ENCODE data around the gene OR2Y1. TPM values are rescaled to one million over a fixed set of nuclear protein-coding genes. Genes with fewer than 3 reads are reported as not detected.
"Not testable (repeated sequence)": the region's sequence is repeated elsewhere in the genome, so short reads cannot be mapped to it uniquely, and the experiment has no call there.

The OR2Y1 gene, protein sequence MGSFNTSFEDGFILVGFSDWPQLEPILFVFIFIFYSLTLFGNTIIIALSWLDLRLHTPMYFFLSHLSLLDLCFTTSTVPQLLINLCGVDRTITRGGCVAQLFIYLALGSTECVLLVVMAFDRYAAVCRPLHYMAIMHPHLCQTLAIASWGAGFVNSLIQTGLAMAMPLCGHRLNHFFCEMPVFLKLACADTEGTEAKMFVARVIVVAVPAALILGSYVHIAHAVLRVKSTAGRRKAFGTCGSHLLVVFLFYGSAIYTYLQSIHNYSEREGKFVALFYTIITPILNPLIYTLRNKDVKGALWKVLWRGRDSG
- total RNA-seq = not detected in 2 replicates

DNA sequence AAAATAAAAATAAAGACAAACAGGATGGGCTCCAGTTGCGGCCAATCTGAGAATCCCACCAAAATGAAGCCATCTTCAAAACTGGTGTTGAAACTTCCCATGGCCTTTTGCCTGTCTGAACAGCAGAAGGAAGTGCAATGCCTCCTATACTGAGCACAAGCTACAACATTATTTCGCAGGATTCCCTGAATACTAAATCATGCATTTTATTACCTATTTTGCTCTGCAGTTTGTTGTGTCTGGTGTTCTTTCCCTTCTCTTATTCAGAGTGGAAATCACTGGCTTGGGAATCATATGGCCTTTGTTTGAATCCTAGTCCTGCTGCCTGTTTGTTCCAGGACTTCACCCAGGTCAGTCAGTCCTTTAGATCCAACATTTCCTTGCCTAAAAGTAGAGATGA, at the start of gene OR2Y1:
TSS of gene OR2Y1 (minus strand) at position 101 of the 400 bp plus-strand sequence. CDS start at position 101, 0 bp downstream.
- no peak for DNase-seq

DNA sequence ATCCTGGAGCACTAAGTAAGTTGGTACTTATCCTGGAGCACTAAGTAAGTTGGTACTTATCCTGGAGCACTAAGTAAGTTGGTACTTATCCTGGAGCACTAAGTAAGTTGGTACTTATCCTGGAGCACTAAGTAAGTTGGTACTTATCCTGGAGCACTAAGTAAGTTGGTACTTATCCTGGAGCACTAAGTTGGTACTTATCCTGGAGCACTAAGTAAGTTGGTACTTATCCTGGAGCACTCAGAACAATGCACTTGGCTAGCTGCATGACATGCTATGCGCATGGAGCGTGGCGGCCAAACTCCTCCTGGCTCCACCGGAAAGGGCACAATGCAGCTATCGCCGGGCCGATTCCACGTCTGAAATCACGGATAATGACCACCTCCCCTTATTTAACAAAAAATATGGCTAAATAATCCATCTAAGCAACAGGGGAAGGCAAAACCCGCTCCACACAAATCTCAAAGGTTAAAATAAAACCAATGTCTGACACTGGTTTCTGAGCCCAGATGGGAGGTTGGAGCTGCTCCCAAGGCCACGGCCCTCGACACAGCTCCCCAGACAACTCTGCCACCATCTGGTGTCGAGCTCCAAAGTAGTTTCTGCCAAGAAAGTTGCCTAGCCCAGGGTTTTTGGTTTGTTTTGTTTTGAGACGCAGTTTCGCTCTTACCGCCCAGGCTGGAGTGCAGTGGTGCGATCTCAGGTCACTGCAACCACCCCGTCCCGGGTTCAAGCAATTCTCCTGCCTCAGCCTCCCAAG, 49.0 kb upstream of the OR2Y1 start:
- DNase-seq = not testable (repeated sequence)

DNA sequence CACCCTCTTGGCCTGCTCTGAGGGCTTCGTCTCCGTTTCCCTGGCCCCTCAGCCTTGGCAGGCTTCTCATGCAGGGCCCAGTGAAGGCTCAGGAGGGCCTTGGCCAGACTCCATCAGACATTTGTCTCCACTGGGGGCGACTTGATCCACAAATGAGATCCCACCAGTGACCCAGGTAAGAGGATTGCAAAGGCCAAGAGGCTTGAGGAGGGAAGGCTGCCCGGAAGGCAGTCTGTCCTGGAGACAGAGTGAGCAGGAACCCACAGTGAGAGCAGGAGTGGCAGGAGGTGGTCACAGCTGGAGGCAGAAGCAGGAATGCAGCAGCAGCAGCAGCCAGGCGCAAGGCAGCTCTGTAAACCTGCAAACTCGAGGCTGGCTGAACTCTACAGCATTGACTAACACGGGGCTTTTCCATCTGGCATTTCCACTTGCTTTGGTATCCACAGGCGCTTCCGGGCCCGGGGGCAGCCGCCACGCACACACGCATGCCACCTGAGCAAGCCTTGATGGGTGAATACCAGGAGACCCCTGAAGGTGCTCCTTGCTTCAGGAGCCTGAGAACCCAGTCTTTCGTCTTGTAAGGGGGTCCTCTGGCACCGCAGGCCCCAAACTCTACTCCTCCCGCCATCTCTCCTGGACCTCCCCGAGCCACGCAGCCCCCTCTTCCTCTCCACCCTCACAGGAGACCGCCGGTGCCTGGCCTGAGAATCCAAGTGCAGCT, 48.0 kb upstream of the OR2Y1 start:
- no peak for DNase-seq

GRCh38 chr5:180786531-180787398, 46.9 kb upstream of the OR2Y1 start:
- DNase-seq = peak; percentile 79

- peak; percentile 79 for DNase-seq
Observed at GRCh38 chr5:180785794-180786221, 46.0 kb upstream of the OR2Y1 start.

DNA sequence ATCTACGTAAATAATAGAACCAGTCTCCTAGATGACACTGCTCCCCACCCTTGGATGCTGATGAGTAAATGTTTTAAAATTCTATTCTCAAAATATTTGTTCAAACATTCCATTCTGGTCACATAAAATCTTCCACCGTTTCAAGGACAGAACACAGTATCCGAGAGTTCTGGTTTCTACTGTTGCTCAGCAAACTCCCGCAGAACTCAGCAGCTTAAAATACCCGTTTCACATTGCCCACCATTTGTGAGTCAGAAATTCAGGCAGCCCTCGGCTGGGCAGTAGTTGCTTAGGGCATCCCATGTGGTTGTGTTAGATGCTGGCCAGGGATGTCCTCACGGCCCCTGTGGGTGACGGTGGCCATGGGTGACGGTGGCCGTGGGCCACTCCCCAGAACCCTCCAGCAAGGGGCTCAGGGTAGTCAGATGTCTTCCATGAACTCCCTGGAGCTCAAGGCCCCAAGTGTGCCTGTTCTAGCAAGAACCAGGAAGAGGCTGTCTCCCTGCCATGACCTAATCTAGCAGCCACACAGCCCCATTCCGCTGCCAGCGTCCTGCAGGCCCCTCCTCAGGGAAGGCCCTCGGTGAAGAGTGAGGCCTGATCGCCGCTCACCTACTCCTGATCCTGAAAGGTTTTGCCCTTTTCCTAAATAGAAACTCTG, 45.4 kb upstream of the OR2Y1 start:
- DNase-seq = peak; percentile 46

DNA sequence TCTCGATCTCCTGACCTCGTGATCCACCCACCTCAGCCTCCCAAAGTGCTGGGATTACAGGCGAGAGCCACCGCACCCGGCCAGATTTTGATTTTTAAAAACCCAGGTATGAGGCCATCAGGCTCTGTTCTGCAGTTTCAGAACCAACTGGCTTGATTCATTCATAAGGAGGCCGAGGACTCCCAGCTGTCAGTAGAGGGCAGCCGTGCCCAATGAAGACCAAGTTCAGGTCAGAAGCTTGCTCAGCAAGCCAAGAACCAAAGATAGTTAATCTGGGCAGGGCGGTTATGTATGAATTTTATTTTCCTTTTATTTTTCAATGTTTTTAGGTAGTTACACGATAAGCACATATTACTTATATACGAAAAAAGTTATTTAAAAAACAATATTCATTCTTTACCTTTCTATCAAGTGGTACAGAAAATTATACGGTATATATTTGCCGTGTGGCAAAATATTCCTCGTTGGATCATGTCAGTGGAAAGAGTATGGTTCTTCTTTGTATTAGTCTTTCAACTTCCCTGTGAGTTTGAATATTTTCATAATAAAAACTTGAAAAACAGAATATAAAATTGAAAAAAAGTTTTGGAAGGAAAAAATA, 44.7 kb upstream of the OR2Y1 start:
- peak; percentile 92 for DNase-seq

DNA sequence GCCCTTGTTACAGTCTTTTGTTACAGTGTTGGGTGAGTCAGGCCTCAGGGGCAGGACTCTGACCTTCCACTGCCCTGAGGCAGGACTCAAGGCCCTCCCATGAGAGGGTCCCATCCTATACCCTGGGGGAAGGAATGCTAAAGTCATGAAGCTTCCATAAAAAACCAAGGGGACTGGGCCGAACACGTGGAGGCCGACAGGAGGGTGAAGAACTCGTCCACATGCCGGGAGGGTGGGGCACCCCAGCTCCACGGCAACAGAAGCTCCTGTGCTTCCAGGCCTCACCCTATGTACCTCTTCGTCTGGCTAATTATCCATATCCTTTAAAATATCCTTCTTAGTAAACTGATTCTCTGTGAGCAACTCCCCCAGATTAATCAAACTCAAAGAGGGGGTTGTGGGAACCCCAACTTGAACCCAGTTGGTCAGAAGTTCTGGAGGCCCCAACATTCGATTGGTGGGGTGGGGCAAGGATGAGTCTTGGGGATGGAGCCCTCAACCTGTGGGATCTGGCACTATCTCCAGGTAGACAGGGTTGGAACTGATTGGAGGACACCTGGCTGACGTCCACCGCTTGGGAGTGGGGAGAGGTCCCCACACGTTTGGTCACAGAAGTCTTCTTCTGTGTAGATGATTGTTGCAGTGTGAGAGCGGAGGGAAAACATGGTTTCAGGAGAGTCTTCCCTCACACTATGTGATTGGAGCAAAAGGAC, 43.6 kb upstream of the OR2Y1 start:
- DNase-seq = no peak

- DNase-seq = no peak
Observed at GRCh38 chr5:180782748-180783147, 42.9 kb upstream of the OR2Y1 start.

DNA sequence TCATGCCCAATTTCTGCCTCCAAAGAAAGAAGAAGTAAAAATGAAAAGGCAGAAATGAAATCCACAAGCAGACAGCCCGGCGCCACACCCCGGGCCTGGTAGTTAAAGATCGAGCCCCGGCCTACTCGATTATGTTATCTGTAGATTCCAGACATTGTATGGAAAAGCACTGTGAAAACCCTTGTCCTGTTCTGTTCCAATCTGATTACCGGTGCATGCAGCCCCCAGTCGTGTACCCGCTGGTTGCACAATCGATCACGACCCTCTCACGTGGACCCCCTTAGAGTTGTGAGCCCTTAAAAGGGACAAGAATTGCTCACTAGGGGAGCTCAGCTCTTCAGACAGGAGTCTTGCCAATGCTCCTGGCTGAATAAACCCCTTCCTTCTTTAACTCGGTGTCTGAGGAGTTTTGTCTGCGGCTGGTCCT, 42.1 kb upstream of the OR2Y1 start:
- not testable (repeated sequence) for DNase-seq

GRCh38 chr5:180779985-180780610, 40.2 kb upstream of the OR2Y1 start:
- DNase-seq = no peak

DNA sequence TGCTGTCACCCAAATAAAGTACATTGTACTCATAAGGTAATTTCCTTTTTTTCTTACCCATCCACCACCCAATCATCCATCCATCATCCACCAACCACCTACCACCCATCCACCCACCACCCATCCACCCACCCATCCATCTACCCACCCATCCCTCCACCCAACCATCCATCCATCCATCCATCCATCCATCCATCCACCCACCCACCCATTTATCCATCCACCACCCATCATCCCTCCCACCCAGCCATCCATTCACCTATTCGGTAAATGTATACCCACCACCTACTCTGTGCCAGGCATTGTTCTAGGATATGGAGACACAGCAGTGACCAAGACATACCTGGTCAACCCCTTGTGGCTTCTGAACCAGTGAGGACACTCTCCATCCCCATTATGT, 37.6 kb upstream of the OR2Y1 start:
- no peak for DNase-seq

DNA sequence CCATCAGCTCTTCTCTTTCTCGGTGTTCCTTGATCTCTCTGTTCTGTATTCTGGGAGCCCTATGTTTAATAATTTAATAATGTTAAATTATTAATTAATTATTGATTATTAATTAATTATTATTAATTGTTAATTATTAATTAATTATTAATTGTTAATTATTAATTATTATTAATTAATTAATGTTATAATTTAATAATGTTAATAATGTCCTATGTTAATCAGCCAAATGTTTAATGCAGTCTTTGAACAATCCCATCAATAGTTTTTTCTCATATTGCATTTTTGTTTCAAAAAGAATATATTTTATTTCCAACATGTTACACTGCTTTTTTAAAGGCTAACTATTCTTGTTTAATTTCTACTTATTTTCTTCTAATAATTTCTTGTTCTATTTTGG, 36.5 kb upstream of the OR2Y1 start:
- DNase-seq = no peak

DNA sequence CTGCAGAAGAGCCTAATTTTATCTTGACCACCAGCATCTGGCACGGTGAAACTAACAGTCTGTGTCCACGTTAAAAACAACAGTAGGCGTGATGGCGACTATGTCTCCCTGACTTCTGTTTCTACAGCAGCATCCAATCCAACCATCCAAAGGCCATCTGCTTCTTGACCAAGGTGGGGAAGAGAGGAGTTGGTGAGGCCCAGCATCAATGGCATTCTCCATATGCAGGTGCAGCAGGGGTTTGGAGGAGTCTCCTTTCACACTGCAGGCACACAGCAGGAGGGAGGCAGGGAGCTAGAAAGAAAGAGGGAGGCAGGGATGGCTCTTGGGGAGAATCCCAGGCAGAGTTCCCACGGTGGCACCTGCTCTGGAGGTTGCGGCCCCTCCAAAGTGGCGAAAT, 35.8 kb upstream of the OR2Y1 start:
- no peak for DNase-seq

DNA sequence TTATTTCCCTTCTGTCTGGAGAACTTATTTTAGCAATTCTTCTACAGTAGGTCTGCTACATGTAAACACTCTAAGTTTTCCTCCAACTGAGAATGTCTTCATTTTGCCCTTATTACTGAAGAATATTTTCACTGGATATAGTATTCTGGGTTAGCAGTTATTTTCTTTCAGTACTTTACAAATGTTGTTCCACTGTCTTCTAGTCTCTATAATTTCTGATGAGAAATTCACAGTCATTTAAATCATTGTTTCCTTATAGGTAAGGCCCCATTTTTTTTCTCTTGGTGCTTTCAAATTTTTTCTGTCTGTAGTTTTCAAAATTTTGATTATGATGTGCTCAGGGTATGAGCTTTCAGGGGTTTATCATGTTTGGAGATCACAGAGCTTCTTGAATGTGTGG, 32.0 kb upstream of the OR2Y1 start:
- DNase-seq = no peak

DNA sequence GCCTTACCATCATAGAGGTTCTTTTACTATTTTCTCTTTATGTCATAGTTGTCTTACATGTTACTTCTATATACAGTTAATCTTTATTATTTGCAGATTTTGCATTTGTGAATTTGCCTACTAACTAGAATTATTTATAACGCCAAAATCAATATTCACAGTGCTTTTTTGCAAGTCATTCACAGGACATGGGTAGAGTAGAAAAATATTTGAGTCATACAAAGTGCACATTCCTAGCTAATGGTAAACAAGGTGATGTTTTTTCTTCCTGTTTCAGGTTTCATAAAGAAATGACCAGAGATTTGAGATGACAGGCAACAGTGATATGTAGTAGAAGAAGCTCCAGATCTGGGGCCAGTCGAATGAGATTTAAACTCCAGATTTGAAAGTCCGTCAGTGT, 30.0 kb upstream of the OR2Y1 start:
- DNase-seq = no peak

DNA sequence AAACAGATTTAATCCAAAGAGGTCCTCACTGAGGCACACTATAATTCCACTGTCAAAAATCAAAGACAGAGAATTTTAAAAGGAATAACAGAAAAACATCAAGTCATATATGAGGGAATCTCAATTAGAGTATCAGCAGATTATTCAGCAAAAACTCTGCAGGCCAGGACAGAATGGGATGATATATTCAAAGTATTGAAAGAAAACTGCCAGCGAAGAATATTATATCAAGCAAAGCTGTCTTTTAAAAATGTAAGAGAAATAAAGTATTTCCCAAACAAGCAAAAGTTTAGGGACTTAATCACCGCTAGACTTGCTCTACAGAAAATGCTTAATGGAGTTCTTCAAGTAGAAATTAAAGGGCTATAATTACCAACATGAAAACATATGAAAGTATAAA, 15.7 kb upstream of the OR2Y1 start:
- no peak for DNase-seq

GRCh38 chr5:180744253-180744652, 4.4 kb upstream of the OR2Y1 start:
- no peak for DNase-seq

- DNase-seq = no peak
Observed at GRCh38 chr5:180742727-180743126, 2.9 kb upstream of the OR2Y1 start.

DNA sequence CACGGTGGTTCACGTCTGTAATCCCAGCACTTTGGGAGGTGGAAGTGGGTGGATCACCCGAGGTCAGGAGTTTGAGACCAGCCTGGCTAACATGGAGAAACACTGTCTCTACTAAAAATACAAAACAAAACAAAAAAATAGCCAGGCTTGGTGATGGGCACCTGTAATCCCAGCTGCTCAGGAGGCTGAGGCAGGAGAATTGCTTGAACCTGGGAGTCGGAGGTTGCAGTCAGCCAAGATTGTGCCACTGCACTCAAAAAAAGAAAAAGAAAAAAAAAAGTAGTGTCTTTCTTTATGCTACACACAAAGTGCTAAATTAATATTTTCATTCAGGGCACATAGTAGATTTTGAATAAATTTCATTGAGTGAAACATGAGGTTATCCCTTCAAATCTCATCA, 1.1 kb upstream of the OR2Y1 start:
- not testable (repeated sequence) for DNase-seq

All from dermis blood vessel endothelial cell (primary cell).